ENCODE measurements around the gene MAP3K13.

Gene MAP3K13

GRCh38 chr3:185328324-185329004, 34.5 kb upstream of the MAP3K13 start:
- H3K4me3 ChIP-seq (ENCODE audit: low read length), result no peak overlapping the region
- no peaks in the 10 kb centered on the region for H3K9me3 ChIP-seq (ENCODE audit: control insufficient read depth, insufficient read depth, low read length)
- no peaks in the 10 kb centered on the region for H3K36me3 ChIP-seq (ENCODE audit: control insufficient read depth, low read length)
- no peaks in the 10 kb centered on the region; the same call in 1 of the 2 replicates for H3K27me3 ChIP-seq (ENCODE audit: control insufficient read depth, low read length)
- H3K9me2 ChIP-seq (replicated peaks; ENCODE audit: control insufficient read depth, low read length), result no peaks in the 10 kb centered on the region
- H3K27ac ChIP-seq (ENCODE audit: low read depth, low read length), result no peak overlapping the region
- TF ChIP-seq CTCF (IDR thresholded peaks at IDR 0.05; ENCODE audit: low read depth, low read length, poor library complexity, severe bottlenecking), result no peak
- no peak for TF ChIP-seq EZH2phosphoT487 (IDR thresholded peaks at IDR 0.05; ENCODE audit: borderline replicate concordance, low read length)
- no peaks in the 10 kb centered on the region for H3F3A ChIP-seq (ENCODE audit: control insufficient read depth, insufficient read depth)
- H3K79me2 ChIP-seq (ENCODE audit: control insufficient read depth, low read length), result no peaks in the 10 kb centered on the region
- no peaks in the 10 kb centered on the region for H3K4me1 ChIP-seq (ENCODE audit: control insufficient read depth, low read length)
- H3K4me2 ChIP-seq (ENCODE audit: low read length), result no peak overlapping the region
- H4K20me1 ChIP-seq (ENCODE audit: control insufficient read depth, insufficient read depth, low read depth, low read length), result no peaks in the 10 kb centered on the region

- Histone ChIP-seq H3K79me2 (ENCODE audit: control insufficient read depth, low read length) (no peaks in the 10 kb centered on the region), H3F3A (ENCODE audit: control insufficient read depth, insufficient read depth) (no peaks in the 10 kb centered on the region), H3K9me3 (ENCODE audit: control insufficient read depth, insufficient read depth, low read length) (no peaks in the 10 kb centered on the region), H3K27ac (ENCODE audit: low read depth, low read length) (no peak overlapping the region), H3K36me3 (ENCODE audit: control insufficient read depth, low read length) (no peaks in the 10 kb centered on the region), H3K4me3 (ENCODE audit: low read length) (no peak overlapping the region), H3K4me2 (ENCODE audit: low read length) (no peak overlapping the region), H3K27me3 (ENCODE audit: control insufficient read depth, low read length) (no peaks in the 10 kb centered on the region; the same call in 1 of the 2 replicates), H4K20me1 (ENCODE audit: control insufficient read depth, insufficient read depth, low read depth, low read length) (no peaks in the 10 kb centered on the region), H3K9me2 (replicated peaks; ENCODE audit: control insufficient read depth, low read length) (no peaks in the 10 kb centered on the region), H3K4me1 (ENCODE audit: control insufficient read depth, low read length) (no peaks in the 10 kb centered on the region)
- TF ChIP-seq CTCF (IDR thresholded peaks at IDR 0.05; ENCODE audit: low read depth, low read length, poor library complexity, severe bottlenecking), result no peak
- no peak for TF ChIP-seq EZH2phosphoT487 (IDR thresholded peaks at IDR 0.05; ENCODE audit: borderline replicate concordance, low read length)
Observed at GRCh38 chr3:185330238-185330637, 32.7 kb upstream of the MAP3K13 start.

- Histone ChIP-seq H3K4me1 (ENCODE audit: control insufficient read depth, low read length) (no peaks in the 10 kb centered on the region), H3K9me2 (replicated peaks; ENCODE audit: control insufficient read depth, low read length) (no peaks in the 10 kb centered on the region), H3K79me2 (ENCODE audit: control insufficient read depth, low read length) (no peaks in the 10 kb centered on the region), H4K20me1 (ENCODE audit: control insufficient read depth, insufficient read depth, low read depth, low read length) (no peaks in the 10 kb centered on the region), H3F3A (ENCODE audit: control insufficient read depth, insufficient read depth) (no peaks in the 10 kb centered on the region), H3K27ac (ENCODE audit: low read depth, low read length) (no peak overlapping the region), H3K4me3 (ENCODE audit: low read length) (no peak overlapping the region), H3K27me3 (ENCODE audit: control insufficient read depth, low read length) (no peaks in the 10 kb centered on the region; the same call in 1 of the 2 replicates), H3K4me2 (ENCODE audit: low read length) (no peak overlapping the region), H3K9me3 (ENCODE audit: control insufficient read depth, insufficient read depth, low read length) (no peaks in the 10 kb centered on the region), H3K36me3 (ENCODE audit: control insufficient read depth, low read length) (no peaks in the 10 kb centered on the region)
- no peak for TF ChIP-seq CTCF (IDR thresholded peaks at IDR 0.05; ENCODE audit: low read depth, low read length, poor library complexity, severe bottlenecking)
- no peak for TF ChIP-seq EZH2phosphoT487 (IDR thresholded peaks at IDR 0.05; ENCODE audit: borderline replicate concordance, low read length)
Observed at GRCh38 chr3:185330644-185331043, 32.3 kb upstream of the MAP3K13 start.

Measured in DOHH2 (cell line).